H1 (cell line): ENCODE measurements around the gene NKAIN2. TPM values are rescaled to one million over a fixed set of nuclear protein-coding genes. Genes with fewer than 3 reads are reported as not detected.

Experiments
- CTCF ChIA-PET: fragments of 300-600 bp; sonication (Branson Sonifier 250); formaldehyde crosslinking; loops from one replicate; lab custom pipeline; 2021; ENCODE audit not compliant: partially characterized antibody; lab: Charles Lee
- POLR2A ChIA-PET: fragments of 300-600 bp; sonication (Branson Sonifier 250); formaldehyde crosslinking; loops from one replicate; lab custom pipeline; 2021; ENCODE audit warnings: inconsistent platforms; ENCODE audit not compliant: partially characterized antibody; lab: Charles Lee
- DNase-seq, 2 experiments: peaks; one replicate each; pipeline versions ENCODE4 v3.0.0 to v3.0.0-alpha.2; 2010 to 2022; ENCODE audit warnings: low spot score in 2 of 2, low read depth in 1 of 2, mixed read lengths in 1 of 2
- FAIRE-seq: peaks from 2 replicates; lab custom pipeline; 2011; peaks lifted over from hg19 to GRCh38; lab: Jason Lieb, UNC
- H2AFZ ChIP-seq: 2 replicates; pipeline ENCODE4 v1.8.1; 2012; ENCODE audit warnings: low read length, inconsistent platforms
- H2AK5ac ChIP-seq: 2 replicates; pipeline ENCODE4 v1.6.1; 2013; ENCODE audit warnings: low read depth, low read length
- H2BK120ac ChIP-seq: replicated peaks from 2 replicates; pipeline ENCODE3; 2013; ENCODE audit warnings: low read depth, low read length, inconsistent platforms
- H2BK12ac ChIP-seq: 2 replicates; pipeline ENCODE4 v1.6.1; 2013; ENCODE audit warnings: low read depth, low read length
- H2BK15ac ChIP-seq: 2 replicates; pipeline ENCODE4 v1.6.1; 2013; ENCODE audit warnings: low read length
- H2BK20ac ChIP-seq: 2 replicates; pipeline ENCODE4 v1.6.1; 2013; ENCODE audit warnings: low read length
- H2BK5ac ChIP-seq: 2 replicates; pipeline ENCODE4 v1.6.1; 2013; ENCODE audit warnings: low read depth, low read length
- H3K14ac ChIP-seq: 2 replicates; pipeline ENCODE4 v1.6.1; 2013; ENCODE audit warnings: inconsistent platforms; ENCODE audit not compliant: insufficient read length
- H3K18ac ChIP-seq: 2 replicates; pipeline ENCODE4 v1.6.1; 2013; ENCODE audit warnings: low read length; ENCODE audit errors: extremely low read depth
- H3K23ac ChIP-seq: 2 replicates; pipeline ENCODE4 v1.6.1; 2013; ENCODE audit warnings: inconsistent platforms; ENCODE audit not compliant: insufficient read length
- H3K23me2 ChIP-seq: 2 replicates; pipeline ENCODE4 v1.6.1; 2013; ENCODE audit warnings: low read depth, low read length
- H3K27ac ChIP-seq: 2 replicates; pipeline ENCODE4 v1.6.1; 2011; ENCODE audit warnings: low read depth, low read length, inconsistent platforms
- H3K27me3 ChIP-seq, 4 experiments: replicated peaks in 1 of 4; 1 replicate in 1 of 4; 2 replicates in 3 of 4; pipeline versions ENCODE4 v1.6.1 to v1.8.1; 2011 to 2013; ENCODE audit warnings: low read length in 3 of 4, mild to moderate bottlenecking in 3 of 4, inconsistent platforms in 2 of 4, mixed read lengths in 2 of 4, moderate library complexity in 1 of 4; ENCODE audit not compliant: control insufficient read depth in 3 of 4, insufficient read depth in 3 of 4; ENCODE audit errors: extremely low read depth in 1 of 4
- H3K36me3 ChIP-seq, 4 experiments: 2 replicates each; pipeline versions ENCODE4 v1.6.1 to v1.8.1; 2011 to 2013; ENCODE audit warnings: mild to moderate bottlenecking in 4 of 4, low read length in 3 of 4, moderate library complexity in 2 of 4, control low read depth in 1 of 4, inconsistent platforms in 1 of 4; ENCODE audit not compliant: insufficient read depth in 4 of 4, control insufficient read depth in 2 of 4
- H3K4ac ChIP-seq: replicated peaks from 2 replicates; pipeline ENCODE3; 2013; ENCODE audit warnings: low read length, low read depth, mixed read lengths, inconsistent platforms; ENCODE audit not compliant: insufficient read length
- H3K4me1 ChIP-seq, 4 experiments: replicated peaks in 1 of 4; 1 replicate in 1 of 4; 2 replicates in 3 of 4; pipeline versions ENCODE4 v1.6.1 to v1.8.1; 2011 to 2013; ENCODE audit warnings: low read length in 3 of 4, inconsistent platforms in 2 of 4, mixed read lengths in 1 of 4; ENCODE audit not compliant: insufficient read depth in 4 of 4, control insufficient read depth in 3 of 4
- H3K4me2 ChIP-seq, 2 experiments: 2 replicates each; pipeline versions ENCODE4 v1.6.1 to v1.8.1; 2011 to 2013; ENCODE audit warnings: low read depth in 2 of 2, low read length in 2 of 2, control low read depth in 1 of 2, inconsistent platforms in 1 of 2, mild to moderate bottlenecking in 1 of 2; ENCODE audit not compliant: insufficient read depth in 1 of 2
- H3K4me3 ChIP-seq, 4 experiments: fragments of 200-600, 300-600 bp in 1 of 4; sonication (generic), shearing (Covaris generic), sonication (Bioruptor Twin) in 1 of 4; 2 replicates each; pipeline versions ENCODE4 v1.5.1 to v1.8.1; 2011 to 2016; ENCODE audit warnings: low read length in 4 of 4, low read depth in 3 of 4, control low read depth in 2 of 4, inconsistent platforms in 2 of 4, mild to moderate bottlenecking in 2 of 4, mixed read lengths in 1 of 4, moderate library complexity in 1 of 4; ENCODE audit not compliant: insufficient read depth in 2 of 4; ENCODE audit errors: extremely low read depth in 1 of 4
- H3K56ac ChIP-seq: replicated peaks from 2 replicates; pipeline ENCODE3; 2013; ENCODE audit warnings: low read depth, mild to moderate bottlenecking, mixed read lengths, low read length, inconsistent platforms; ENCODE audit not compliant: insufficient read length
- H3K79me1 ChIP-seq: 2 replicates; pipeline ENCODE4 v1.6.1; 2013; ENCODE audit warnings: low read depth, low read length, control low read depth
- H3K79me2 ChIP-seq, 2 experiments: 2 replicates each; pipeline versions ENCODE4 v1.6.1 to v1.8.1; 2012 to 2013; ENCODE audit warnings: low read length in 2 of 2, mild to moderate bottlenecking in 2 of 2, inconsistent platforms in 1 of 2; ENCODE audit not compliant: insufficient read depth in 2 of 2, control insufficient read depth in 1 of 2
- H3K9ac ChIP-seq, 4 experiments: replicated peaks in 1 of 4; 1 replicate in 1 of 4; 2 replicates in 3 of 4; pipeline versions ENCODE4 v1.6.1 to v1.8.1; 2011 to 2013; ENCODE audit warnings: low read depth in 3 of 4, low read length in 3 of 4, control low read depth in 2 of 4, mild to moderate bottlenecking in 2 of 4, moderate library complexity in 2 of 4, inconsistent platforms in 1 of 4; ENCODE audit errors: extremely low read depth in 1 of 4
- H3K9me3 ChIP-seq, 2 experiments: 2 replicates each; pipeline versions ENCODE4 v1.6.1 to v1.8.1; 2012 to 2013; ENCODE audit warnings: mild to moderate bottlenecking in 2 of 2, moderate library complexity in 2 of 2, control low read depth in 1 of 2, inconsistent platforms in 1 of 2, low read depth in 1 of 2, low read length in 1 of 2, mixed read lengths in 1 of 2; ENCODE audit not compliant: insufficient read depth in 2 of 2
- H4K20me1 ChIP-seq, 2 experiments: replicated peaks in 1 of 2; 2 replicates each; pipeline versions ENCODE3 to v1.8.1; 2011 to 2013; ENCODE audit warnings: inconsistent platforms in 2 of 2, low read length in 2 of 2, mild to moderate bottlenecking in 1 of 2; ENCODE audit not compliant: insufficient read depth in 2 of 2, control insufficient read depth in 1 of 2
- H4K5ac ChIP-seq: 2 replicates; pipeline ENCODE4 v1.6.1; 2013; ENCODE audit warnings: low read length, low read depth, mixed read lengths, inconsistent platforms; ENCODE audit not compliant: insufficient read length
- H4K8ac ChIP-seq: 2 replicates; pipeline ENCODE4 v1.8.0; 2013; ENCODE audit warnings: mild to moderate bottlenecking, moderate library complexity, low read length, inconsistent platforms; ENCODE audit not compliant: insufficient read depth; ENCODE audit errors: extremely low read depth
- H4K91ac ChIP-seq: replicated peaks from 2 replicates; pipeline ENCODE3; 2013; ENCODE audit warnings: low read length, mixed read lengths, inconsistent platforms; ENCODE audit not compliant: insufficient read length
- ATF2 ChIP-seq: IDR thresholded peaks from 2 replicates; pipeline ENCODE4 v1.6.1; 2012; ENCODE audit warnings: low read length, inconsistent platforms
- CHD1 ChIP-seq: IDR thresholded peaks from 2 replicates; pipeline ENCODE4 v1.6.1; 2012; ENCODE audit warnings: low read depth, low read length, improper control_type of control experiment
- CHD2 ChIP-seq: IDR thresholded peaks from 2 replicates; pipeline ENCODE4 v1.6.1; 2012; ENCODE audit warnings: low read length, improper control_type of control experiment
- FOSL1 ChIP-seq: IDR thresholded peaks from 2 replicates; pipeline ENCODE4 v1.6.1; 2011; ENCODE audit warnings: mild to moderate bottlenecking, low read depth, low read length, moderate library complexity; ENCODE audit not compliant: insufficient read depth
- GABPA ChIP-seq: IDR thresholded peaks from 2 replicates; pipeline ENCODE4 v1.6.1; 2011; ENCODE audit warnings: mild to moderate bottlenecking, low read length, moderate library complexity, borderline replicate concordance; ENCODE audit not compliant: insufficient read depth
- HDAC6 ChIP-seq: IDR thresholded peaks from one replicate; pipeline ENCODE4 v1.7.1; 2012; ENCODE audit warnings: low read depth, mild to moderate bottlenecking, inconsistent platforms, low read length, moderate library complexity
- MAFK ChIP-seq: IDR thresholded peaks from 2 replicates; pipeline ENCODE4 v1.6.1; 2012; ENCODE audit warnings: low read depth, mild to moderate bottlenecking, improper control_type of control experiment, low read length
- NRF1 ChIP-seq: IDR thresholded peaks from 2 replicates; pipeline ENCODE4 v1.6.1; 2011; ENCODE audit warnings: mild to moderate bottlenecking, low read depth, low read length, improper control_type of control experiment
- POLR2AphosphoS5 ChIP-seq: IDR thresholded peaks from 2 replicates; pipeline ENCODE4 v1.6.1; 2011; ENCODE audit warnings: low read depth, low read length
- SUZ12 ChIP-seq: fragments of 200-600 bp; sonication (generic); IDR thresholded peaks from 2 replicates; pipeline ENCODE4 v1.6.1; 2012; ENCODE audit warnings: mild to moderate bottlenecking, inconsistent platforms, low read length, moderate library complexity, mixed read lengths
- TAF1 ChIP-seq: IDR thresholded peaks from 2 replicates; pipeline ENCODE4 v1.6.1; 2011; ENCODE audit warnings: mild to moderate bottlenecking, low read depth, low read length
- TAF7 ChIP-seq: optimal IDR thresholded peaks from 2 replicates; pipeline ENCODE3; 2011; ENCODE audit warnings: low read depth, mild to moderate bottlenecking, inconsistent platforms, low read length, moderate library complexity, borderline replicate concordance
- TEAD4 ChIP-seq: IDR thresholded peaks from 2 replicates; pipeline ENCODE4 v1.6.1; 2012; ENCODE audit warnings: low read depth, low read length, inconsistent platforms, mixed read lengths
- WGBS, 2 experiments: shearing (Covaris generic) in 1 of 2; methylation state at CpG; one replicate each; pipeline versions ENCODE4 v1.1.6 to v1.1.7; 2013 to 2015; ENCODE audit warnings: low lambda C conversion rate in 2 of 2, mixed read lengths in 2 of 2, inconsistent platforms in 1 of 2, low coverage in 1 of 2, missing lambda C conversion rate in 1 of 2; ENCODE audit not compliant: insufficient replicate concordance in 2 of 2, insufficient coverage in 1 of 2, insufficient read length in 1 of 2; ENCODE audit errors: extremely low coverage in 1 of 2, missing lambda C conversion rate in 1 of 2; 5-methylcytosine and 5-hydroxymethylcytosine counted together
- polyA plus RNA-seq, 7 experiments: library from polyadenylated mRNA; depleted of rRNA in 3 of 7; stranded (reverse) in 5 of 7; unstranded in 2 of 7; fragments of >200 nt in 5 of 7; fragments of 200-250 nt in 2 of 7; gene quantifications; 1 replicate in 5 of 7; 2 replicates in 1 of 7; 4 replicates in 1 of 7; pipeline versions ENCODE4 v1.2.1 to v1.2.3, GENCODE V29; 2011 to 2013; ENCODE audit warnings: missing spikeins in 2 of 7, mixed read lengths in 2 of 7
- total RNA-seq: library from RNA; stranded (reverse); fragmentation: NEBNext Ultra II Directional; extraction: Animal tissue kit (Norgen Biotek cat#: 25700); gene quantifications from 2 replicates; pipeline ENCODE4 v1.2.1, GENCODE V29; 2021

NKAIN2 gene
- total and polyA plus RNA-seq, 2 of the 8 experiments (the other 6 are each of a cell fraction or from before 2014, with no cell fraction given): 0.20 to 0.34 TPM

- H3K14ac ChIP-seq: no peak overlapping the region
- no peak overlapping the region for H2AFZ ChIP-seq
- H3K79me2 ChIP-seq: no peaks in the 10 kb centered on the region
- no peaks in the 10 kb centered on the region for H3K79me1 ChIP-seq
- H3K27ac ChIP-seq: no peak overlapping the region
- H2BK15ac ChIP-seq: no peak overlapping the region
- no peaks in the 10 kb centered on the region; a peak in 1 of 7 replicates for H3K27me3 ChIP-seq
- no peak overlapping the region for H3K56ac ChIP-seq
- no peak overlapping the region for H2AK5ac ChIP-seq
- no peak for TF ChIP-seq MAFK
- no peak for TF ChIP-seq POLR2AphosphoS5
- TF ChIP-seq FOSL1: no peak
- TF ChIP-seq ATF2: no peak
- TF ChIP-seq SUZ12: no peak
- TF ChIP-seq CHD2: no peak
- no peak for TF ChIP-seq NRF1
- no peak for TF ChIP-seq TAF1
- TF ChIP-seq GABPA: no peak
- TF ChIP-seq TAF7: no peak
- TF ChIP-seq TEAD4: no peak
- TF ChIP-seq CHD1: no peak
- no peak for TF ChIP-seq HDAC6
- no peaks in the 10 kb centered on the region for H3K23me2 ChIP-seq
- H3K4me3 ChIP-seq: no peak overlapping the region
- no peak for FAIRE-seq
- H2BK5ac ChIP-seq: no peak overlapping the region
- WGBS, 2 experiments: 95% methylated on average over 3 of the region's 3 CpGs; no CpG with 5 or more reads in 1 of the 2 experiments
- H3K9me3 ChIP-seq: no peaks in the 10 kb centered on the region
- POLR2A ChIA-PET: no interaction called here
- H3K18ac ChIP-seq: no peak overlapping the region
- H3K4me2 ChIP-seq: no peak overlapping the region
- no peak for DNase-seq
- no peaks in the 10 kb centered on the region for H3K4me1 ChIP-seq
- H3K4ac ChIP-seq: no peak overlapping the region
- H4K91ac ChIP-seq: no peak overlapping the region
- H2BK120ac ChIP-seq: no peak overlapping the region
- H4K8ac ChIP-seq: no peak overlapping the region
- no peak overlapping the region for H2BK12ac ChIP-seq
- H2BK20ac ChIP-seq: no peak overlapping the region
- H4K5ac ChIP-seq: no peak overlapping the region
- CTCF ChIA-PET: interaction anchor here (1.2 to 1.6 kb wide), 2 partner anchors 47 to 114 kb away, joined by 4 to 7 read pairs; no protein-coding TSS in a partner anchor
- H3K23ac ChIP-seq: no peak overlapping the region
- no peak overlapping the region for H3K9ac ChIP-seq
- H4K20me1 ChIP-seq: no peaks in the 10 kb centered on the region
- no peaks in the 10 kb centered on the region for H3K36me3 ChIP-seq
Observed at GRCh38 chr6:123849406-123849805, 45.7 kb downstream of the NKAIN2 start.
